GM11168 (cell line): ENCODE results near the gene LIFR.
"Not testable (repeated sequence)": the region's sequence is repeated elsewhere in the genome, so short reads cannot be mapped to it uniquely, and the experiment has no call there.

ENCODE experiments used
- in situ Hi-C: fragments of 300-500 bp; cut with MboI; formaldehyde crosslinking; loops from one replicate; pipeline ENCODE4 v1.12.0; 2022; ENCODE audit warnings: low sequenced_read_pairs; ENCODE audit not compliant: unreplicated experiment

The LIFR gene, protein sequence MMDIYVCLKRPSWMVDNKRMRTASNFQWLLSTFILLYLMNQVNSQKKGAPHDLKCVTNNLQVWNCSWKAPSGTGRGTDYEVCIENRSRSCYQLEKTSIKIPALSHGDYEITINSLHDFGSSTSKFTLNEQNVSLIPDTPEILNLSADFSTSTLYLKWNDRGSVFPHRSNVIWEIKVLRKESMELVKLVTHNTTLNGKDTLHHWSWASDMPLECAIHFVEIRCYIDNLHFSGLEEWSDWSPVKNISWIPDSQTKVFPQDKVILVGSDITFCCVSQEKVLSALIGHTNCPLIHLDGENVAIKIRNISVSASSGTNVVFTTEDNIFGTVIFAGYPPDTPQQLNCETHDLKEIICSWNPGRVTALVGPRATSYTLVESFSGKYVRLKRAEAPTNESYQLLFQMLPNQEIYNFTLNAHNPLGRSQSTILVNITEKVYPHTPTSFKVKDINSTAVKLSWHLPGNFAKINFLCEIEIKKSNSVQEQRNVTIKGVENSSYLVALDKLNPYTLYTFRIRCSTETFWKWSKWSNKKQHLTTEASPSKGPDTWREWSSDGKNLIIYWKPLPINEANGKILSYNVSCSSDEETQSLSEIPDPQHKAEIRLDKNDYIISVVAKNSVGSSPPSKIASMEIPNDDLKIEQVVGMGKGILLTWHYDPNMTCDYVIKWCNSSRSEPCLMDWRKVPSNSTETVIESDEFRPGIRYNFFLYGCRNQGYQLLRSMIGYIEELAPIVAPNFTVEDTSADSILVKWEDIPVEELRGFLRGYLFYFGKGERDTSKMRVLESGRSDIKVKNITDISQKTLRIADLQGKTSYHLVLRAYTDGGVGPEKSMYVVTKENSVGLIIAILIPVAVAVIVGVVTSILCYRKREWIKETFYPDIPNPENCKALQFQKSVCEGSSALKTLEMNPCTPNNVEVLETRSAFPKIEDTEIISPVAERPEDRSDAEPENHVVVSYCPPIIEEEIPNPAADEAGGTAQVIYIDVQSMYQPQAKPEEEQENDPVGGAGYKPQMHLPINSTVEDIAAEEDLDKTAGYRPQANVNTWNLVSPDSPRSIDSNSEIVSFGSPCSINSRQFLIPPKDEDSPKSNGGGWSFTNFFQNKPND

DNA sequence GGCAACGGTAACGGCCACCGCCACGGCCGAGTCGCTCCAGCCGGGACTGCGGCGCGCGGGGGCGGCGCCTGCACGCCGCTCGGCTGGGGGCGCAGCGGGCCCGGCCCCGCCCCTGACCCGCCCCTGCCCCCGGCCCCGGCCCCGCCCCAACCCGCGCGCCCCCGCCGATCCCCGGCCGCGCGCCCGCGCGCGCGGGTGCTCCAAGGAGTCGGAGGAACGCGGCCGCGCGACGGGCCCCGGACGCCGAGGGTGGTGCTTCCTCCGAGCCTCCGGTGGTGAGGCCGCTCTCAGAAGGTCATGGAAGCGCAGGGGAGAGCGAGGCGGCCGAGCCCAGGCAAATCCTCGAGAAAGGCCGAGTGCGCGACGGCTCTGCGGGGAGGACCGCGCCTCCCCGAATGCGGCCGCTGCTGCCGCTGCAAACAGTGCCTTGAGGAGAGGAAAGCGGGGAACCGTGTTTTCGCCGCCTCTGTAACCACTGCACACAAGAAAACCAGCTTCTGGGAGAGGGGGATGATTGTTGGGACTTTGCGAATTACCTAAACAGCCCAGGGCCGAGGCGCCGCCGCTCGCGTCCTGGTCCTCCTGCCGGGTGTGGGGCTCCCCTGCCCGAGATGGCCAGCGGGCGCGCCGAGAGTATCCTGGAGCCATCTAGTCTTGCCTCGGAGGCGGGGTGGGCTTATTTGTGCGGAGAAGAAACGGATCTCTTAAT, at the start of gene LIFR:
Gene LIFR (minus strand): TSS at position 48 of the 709 bp plus-strand sequence. CDS start 25,999 bp downstream, outside the sequence.
- in situ Hi-C loops: no loop called here

DNA sequence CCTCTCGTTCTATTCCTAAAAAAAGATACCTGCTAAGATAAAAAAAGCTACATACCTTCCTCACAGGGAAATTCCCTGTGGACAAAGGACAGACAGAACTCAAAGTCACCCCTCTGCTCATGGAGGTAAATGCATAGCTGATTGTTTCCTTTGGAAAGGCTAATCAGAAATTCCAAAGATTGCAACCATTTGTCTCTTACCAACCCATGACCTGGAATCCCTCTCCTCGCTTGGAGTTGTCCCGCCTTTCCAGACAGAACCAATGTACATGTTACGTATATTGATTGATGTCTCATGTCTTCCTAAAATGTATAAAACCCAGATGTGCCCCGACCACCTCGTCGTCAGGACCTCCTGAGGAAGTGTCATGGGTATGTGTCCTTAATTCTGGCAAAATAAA, 49.2 kb upstream of the LIFR start:
- in situ Hi-C loops: no loop called here

DNA sequence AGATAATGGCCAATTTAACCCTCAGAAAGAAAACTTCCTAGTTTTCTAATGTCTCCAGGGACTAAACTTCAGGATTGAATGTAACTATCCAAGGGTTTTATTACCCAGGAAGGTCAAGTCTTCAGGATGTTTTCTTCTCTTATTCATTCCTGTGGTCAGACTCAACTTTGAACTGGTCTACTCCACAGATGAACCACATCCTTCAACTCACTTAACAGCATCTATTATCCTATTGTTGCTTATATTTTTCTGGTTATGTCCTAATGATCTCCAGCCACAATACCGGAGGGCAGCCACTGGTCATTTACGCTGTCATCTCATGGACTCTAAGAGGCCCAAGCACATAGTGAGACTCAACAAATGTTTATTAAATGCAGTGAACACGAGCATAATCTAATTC, 47.2 kb upstream of the LIFR start:
- in situ Hi-C loops: no loop called here

DNA sequence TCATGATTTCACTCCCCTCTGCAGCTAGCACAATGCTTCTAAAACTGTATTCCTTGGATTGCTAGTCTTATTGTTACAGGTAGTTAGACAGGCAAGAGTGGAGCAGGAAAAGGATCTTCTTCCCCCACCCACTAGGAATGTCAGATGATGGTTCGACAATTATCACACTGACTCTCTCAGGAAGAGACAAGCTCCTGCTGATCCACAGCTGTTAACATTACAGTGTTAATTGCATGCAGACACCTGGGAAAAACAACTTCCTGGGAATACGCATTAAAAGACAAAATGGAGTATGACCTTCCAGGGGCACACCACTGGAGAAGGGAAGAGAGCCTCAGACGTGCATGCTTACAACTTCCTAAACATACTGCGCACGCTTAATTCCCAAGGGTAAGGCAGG, 46.2 kb upstream of the LIFR start:
- in situ Hi-C loops: no loop called here

DNA sequence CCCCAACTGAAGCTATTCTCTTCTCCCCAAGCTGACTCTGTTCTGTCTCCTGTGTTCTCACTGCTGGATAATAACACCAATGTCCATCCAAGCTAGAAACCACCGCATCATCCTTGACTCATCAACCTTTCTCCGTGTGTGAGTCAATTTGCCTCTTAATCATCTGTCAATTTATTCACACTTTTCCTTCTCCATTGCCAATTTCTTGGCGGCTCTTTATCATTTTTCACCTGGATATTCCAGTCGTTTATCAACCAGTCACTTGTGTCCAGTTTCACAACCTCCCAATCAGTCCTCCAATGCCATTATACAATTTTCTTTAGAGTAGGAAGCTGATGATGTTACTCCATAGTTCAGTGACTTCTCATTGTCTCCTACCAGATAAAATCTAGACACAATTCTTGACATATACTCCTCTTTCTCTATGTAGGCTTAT, 45.4 kb upstream of the LIFR start:
- in situ Hi-C loops: no loop called here

DNA sequence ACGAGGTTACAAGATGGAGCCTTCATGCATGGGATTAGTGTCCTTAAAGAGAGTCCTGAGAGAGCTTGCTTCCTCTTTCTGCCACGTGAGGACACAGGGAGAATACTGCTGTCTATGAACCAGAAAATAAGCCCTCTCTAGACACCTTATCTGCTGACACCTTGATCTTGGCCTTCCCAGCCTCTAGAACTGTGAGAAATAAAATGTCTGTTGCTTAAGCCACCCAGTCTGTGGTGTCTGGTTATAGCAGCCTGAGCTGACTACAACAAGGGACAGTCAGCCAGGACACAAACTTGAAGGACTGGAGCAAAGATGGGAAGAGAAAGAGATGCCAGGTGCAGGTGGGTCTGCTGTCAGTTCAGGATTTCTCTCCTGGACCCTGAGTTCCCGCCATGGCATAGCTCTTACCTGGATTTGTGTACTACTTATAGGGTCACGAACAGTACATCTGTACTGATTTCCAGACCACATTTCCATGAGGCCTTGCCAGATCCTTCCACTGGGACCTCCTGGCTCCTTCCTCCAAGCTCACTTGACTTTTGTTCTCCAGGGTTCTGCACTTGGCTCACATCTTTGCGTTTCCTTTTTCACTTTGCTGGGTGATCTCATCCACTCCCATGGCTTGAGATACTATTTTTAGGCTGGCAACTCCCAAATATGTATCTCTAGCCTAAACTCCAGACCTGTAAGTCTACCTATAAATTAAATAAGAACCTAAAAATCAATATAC, 44.9 kb upstream of the LIFR start:
- in situ Hi-C loops: no loop called here

DNA sequence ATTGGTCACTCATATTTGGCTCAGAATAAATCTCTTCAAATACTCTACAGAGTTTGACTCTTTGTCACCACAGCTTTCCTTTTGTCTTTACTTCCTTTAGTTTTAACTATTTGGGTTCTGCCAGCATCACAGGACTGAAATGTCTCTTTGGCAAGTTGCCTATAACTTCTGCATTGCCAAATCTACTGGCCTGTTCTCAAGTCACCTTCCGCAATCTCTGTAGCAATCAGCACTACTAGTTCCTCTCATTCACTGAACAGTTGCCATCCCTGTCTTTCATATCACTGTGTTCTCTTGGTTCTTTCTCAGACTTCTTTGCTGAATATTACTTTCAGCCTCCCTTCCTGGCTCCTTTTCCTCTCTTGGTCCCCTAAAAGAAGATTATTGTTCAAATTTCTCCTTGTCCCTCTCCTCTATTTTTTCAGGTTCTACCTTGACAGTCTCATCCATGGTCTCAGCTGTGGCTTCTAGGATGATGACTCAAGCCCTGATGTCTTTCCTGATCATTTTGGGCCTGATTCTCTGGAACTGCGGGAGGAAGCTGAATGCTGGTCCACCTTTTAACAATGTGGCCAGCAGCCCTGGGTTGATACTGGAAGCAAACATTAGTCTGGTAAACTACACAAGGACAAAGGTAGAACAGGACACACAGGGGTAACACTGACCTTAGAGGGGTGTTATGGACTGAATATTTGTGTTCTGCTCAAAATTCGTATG, 44.0 kb upstream of the LIFR start:
- in situ Hi-C loops: no loop called here

DNA sequence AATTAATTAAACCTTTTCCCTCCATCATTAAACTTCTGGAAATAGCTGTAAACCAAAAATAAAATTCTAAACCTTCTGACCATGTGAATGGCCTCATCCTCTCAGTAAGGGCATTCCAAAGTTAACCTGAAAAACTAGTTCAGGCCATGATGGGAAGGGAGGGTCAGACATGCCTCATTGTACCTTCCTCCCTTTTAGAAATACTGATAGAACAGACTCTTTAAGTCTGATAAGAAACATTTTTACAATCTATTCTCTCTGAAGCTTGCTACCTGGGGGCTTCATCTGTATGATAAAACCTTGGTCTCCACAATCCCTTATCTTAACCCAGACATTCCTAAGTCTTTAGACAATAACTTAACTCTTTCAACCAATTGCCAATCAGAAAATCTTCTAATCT, 43.3 kb upstream of the LIFR start:
- in situ Hi-C loops: not testable (repeated sequence)

DNA sequence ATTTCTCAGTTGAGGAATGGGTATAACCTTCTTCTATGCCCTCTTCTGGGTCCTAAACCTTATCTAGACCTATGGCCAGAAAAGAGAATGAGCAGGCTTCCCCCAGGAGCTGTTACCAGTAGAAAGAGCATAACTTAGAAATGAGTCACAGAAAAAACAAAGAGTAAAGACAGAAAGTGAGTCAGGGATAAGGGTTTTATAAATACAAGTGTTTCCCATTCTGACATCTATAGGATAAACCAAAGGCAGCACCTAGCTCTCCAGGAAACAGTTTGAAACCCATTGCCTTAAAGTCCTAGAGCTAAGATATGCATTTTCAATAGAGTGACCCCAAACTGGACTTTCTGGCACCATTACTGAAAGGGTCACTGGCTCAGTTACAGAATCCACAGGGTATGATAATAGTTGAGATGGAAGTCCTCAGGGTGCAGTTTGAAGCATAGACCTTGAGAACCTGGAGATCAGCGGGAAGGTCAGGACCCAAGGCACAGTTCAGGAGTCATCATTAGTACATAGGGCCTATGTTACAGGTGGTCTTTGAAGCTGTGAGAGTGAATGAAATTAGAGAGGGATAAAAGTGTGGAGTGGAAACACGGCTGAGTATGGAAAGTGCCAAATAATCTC, 42.7 kb upstream of the LIFR start:
- in situ Hi-C loops: no loop called here

DNA sequence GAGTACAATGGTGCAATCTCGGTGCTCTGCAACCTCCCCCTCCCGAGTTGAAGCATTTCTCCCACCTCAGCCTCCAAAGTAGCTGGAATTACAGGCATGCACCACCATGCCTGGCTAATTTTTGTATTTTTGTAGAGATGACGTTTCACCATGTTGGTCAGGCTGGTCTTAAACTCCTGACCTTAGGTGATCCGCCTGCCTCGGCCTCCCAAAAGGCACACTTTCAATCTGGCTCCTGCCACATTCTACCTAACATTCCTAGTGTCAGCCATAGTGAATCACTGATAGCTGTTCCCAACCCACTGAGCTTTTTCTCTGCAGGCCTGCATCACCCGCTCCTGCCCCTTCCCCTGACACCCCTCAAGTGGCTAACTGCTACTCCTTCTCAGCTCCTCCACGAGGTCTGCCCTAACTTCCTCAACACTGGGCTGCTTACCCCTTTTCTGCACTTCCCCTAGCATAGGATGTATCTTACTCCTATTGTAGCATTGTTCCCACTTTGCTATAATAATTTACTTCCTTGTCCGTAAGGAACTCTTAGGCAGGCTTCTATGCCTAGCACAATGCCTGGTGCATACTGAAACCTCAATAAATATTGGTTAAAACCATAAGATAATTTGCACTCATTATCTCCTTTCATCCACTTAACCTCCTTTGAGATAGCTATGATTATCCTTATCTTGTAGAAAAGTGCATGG, 42.0 kb upstream of the LIFR start:
- in situ Hi-C loops: no loop called here

DNA sequence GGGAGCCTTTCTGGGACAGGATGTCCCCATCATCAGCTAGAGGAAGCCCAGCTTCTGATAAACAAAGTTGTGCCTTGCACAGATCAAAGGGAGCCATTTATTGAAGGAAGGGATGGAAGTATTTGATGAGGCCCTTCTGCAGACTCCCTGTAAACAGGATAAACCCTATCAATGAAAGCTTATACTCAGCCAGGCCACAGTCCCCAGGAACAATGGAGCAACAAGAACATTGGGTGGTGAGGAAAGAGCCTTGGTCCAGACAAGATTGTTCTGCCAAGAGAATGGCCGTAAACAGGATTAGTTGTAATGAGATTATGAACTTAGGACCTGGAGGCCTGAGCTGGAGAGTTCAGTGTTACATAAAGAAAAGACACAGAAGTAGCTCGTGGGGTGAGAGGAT, 40.5 kb upstream of the LIFR start:
- in situ Hi-C loops: no loop called here

DNA sequence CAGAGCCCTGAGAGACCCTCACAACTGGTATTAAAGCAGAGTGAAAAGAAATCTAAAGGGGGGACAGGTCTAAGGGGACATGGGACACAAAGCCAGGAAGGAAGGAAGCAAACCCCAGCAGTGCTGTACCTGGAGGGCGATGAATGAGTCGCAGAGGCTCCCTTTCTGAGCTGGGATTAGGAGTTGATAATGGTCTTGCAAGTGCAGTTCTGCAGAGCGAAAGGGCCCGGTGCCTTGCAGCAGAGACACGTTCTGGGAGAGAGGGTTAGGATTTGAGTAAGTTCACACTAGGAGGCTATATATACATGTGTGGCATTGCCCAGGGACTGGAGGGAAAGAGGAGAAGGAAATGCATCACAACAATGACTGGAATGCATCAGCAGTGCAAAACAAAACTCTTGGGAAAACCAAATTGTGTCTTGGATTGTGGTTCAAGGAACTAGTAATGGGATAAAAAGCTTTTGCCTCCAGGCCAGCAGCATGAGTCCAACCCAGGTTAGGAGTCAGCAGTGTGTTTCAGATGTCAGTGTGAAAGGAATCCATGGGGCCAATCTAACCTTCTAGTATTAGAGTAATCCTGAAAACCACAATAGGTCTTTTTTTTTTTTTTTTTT, 38.8 kb upstream of the LIFR start:
- in situ Hi-C loops: no loop called here

DNA sequence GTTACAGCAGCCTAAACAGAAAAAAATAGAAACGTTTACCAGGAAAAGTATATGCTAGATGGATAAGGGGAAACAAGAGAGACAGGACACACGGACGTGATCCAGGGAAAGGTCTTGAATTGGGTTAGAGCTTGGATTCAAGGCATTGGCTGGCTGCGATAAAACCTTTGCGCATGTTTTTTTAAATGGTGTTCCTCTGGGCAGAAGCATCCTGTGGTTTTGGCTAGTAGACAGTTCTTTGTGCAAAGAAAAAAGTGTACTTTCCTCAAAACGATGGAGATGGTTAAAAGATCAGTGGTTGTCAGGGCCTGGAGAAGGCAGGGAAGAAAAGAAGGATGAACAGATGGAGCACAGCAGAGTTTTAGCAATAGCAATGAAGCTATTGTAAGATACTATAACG, 37.5 kb upstream of the LIFR start:
- in situ Hi-C loops: no loop called here

DNA sequence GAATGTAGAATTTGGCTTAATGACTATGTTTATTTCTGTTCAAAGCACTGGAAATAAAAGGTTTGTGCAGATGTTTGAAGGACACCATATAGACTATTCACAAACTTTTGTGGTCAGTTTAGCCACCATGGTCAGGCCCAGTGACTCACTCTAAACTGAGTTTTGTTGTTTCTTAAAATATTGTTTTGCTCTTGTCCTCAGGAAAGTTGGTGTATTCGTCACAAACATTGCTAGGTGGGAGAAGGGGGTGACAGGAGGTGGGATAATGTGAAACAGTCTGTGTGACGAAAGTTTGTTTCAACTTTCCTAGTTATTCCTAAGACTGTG, 35.0 kb upstream of the LIFR start:
- in situ Hi-C loops: no loop called here

DNA sequence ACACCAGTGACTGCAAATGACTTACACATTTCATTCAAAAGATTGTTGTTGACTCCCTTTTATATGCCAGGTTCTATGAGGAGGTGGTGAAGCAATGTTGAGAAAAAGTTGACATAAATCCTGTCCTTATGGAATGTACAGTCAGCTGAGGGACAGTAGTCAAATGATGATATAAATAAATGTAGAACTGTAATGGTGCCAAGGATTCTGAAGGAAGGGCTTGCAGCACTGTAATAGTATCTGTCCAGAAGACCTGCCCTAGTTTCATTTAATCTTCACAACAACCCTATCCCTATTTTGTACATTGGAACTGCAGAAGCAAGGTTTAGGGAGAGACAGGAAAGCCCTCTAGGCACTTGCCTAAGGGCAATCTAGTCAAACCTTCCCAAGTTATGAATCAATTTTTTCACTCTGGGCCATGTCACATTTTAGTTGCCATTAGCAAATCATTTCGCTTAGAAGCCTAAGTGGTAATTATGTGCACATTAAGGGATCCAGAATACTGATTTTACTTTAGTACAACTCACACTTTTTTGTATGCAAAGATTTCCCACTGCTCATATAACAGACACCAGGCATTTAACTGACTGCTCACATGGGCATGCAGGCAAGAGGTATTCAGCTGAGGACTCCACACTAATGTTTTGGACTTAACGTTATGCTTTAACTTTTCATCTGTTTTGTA, 34.5 kb upstream of the LIFR start:
- in situ Hi-C loops: no loop called here

DNA sequence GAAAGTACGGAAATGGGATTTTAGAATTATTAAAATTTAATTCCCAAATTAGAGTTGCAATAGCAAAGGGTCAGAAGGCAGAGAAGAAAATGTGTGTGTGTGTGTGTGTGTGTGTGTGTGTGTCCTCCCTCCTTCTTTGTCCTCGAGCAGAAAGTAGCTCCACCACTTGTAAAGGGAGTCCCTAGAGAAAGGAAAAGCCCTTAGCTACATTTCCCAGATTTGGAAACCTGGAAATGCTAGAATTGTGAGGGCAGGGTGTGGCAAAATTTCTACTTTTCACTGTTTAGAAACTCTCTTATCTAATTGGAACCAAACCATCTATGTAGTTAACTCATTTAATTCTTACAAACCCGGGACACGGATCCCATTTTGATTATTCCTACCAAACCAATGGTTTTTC, 33.2 kb upstream of the LIFR start:
- in situ Hi-C loops: no loop called here

DNA sequence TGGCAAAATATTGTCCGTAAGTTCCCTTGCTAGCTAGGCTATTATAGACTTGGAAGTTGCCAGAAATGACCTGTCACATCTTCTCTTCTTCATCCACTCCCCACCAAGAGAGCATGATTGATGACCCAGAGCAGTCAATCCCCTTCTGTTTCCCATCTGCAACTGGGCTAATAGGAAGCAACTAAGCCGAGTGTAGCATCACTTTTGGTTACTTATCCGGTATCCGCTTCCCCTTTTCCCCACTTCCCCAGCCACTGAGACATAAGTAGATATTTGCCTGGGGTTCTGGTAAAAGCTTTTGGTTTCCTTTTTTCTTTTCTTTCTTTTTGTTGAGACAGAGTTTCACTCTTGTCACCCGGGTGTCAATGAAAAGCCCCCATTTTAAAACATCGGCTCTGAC, 29.4 kb upstream of the LIFR start:
- in situ Hi-C loops: no loop called here
